PC-3 (cell line): ENCODE data around the gene NR2C2.

ENCODE experiments used
- CTCF ChIP-seq: fragments of 300-600 bp; sonication (generic); conservative IDR thresholded peaks from 2 replicates; pipeline ENCODE4 v1.5.1; 2017; ENCODE audit warnings: antibody characterized with exemption, low read depth, mild to moderate bottlenecking, low read length
- EZH2 ChIP-seq: fragments of 300-600 bp; sonication (generic); IDR thresholded peaks from one replicate; pipeline ENCODE4 v1.6.1; 2017; ENCODE audit warnings: antibody characterized with exemption, mild to moderate bottlenecking, low read length; ENCODE audit not compliant: unreplicated experiment

DNA sequence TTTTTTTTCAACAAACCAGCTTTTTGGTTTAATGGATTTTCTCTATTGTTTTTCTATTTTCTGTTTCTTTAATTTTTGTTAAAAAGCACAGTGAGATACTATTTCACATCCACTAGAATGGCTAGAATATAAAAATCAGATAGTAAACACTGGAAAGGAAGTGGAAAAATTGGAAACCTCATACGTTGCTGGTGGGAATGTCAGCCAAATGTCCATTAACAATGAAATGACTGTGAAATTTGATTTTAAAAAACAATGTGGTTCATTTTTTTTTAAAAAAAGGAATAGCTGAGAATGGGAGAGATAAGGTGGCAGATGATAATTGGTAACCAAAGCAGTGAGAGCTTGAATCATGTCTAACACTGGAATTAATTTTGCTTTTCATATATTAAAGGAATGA lies 19.9 kb downstream of the NR2C2 start:
- no peak for TF ChIP-seq CTCF
- no peak for TF ChIP-seq EZH2
